ENCODE measurements around the gene LARGE2. TPM values are rescaled to one million over a fixed set of nuclear protein-coding genes. Genes with fewer than 3 reads are reported as not detected.
A peak's percentile ranks its signal among the peaks of the same experiment; 100 is the strongest.

The LARGE2 gene
- total RNA-seq, 4 donors from 2014 or later = 2.5 TPM; not detected in 3

DNA sequence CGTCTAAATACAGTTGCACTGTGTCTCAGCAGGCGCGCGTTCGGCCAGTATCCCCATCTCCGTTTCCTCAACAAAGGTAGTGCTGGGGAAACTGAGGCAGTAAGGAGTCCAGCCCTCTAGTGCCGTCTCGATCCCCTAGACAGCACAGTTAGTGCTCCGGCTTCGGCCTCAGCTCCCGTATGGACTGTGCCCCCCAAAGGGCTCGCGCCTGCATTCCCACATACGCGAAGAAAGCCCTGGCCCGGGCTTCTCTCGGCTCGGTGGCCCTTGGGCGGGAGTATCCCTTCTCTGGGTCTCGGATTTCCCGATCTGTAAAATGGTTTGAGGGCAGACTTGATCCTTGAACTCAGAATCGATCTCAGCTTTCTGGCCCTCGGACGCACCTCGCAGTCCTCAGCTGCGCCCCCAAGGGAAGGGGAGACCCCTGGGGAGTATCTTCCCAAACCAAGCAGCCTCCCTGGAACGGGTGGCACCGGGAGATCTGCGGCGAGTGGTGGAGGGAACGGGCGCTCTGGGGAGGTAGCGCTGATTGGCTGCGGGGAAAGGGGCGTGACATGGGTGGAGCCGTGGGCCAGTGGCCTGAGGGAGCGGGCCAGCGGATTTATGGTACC, 4.0 kb upstream of the LARGE2 start:
- Histone ChIP-seq H3K9me3 (no peaks in the 10 kb centered on the region), H3K4me3 (peak overlapping the region; percentile 85 to 89), H3K27me3 (peaks cover 26% of the 10 kb centered on the region), H3K4me1 (peaks cover 0 to 53% (median 25%) of the 10 kb centered on the region in 3 donors), H3K36me3 (peaks cover 0 to 27% of the 10 kb centered on the region in 2 donors), H3K27ac (peak overlapping the region; percentile 83 to 93 (median 90))
- TF ChIP-seq POLR2A (IDR thresholded peaks at IDR 0.05) (peak; percentile 61 to 64), POLR2AphosphoS5 (IDR thresholded peaks at IDR 0.05) (peak; percentile 65)
- TF ChIP-seq, protein P1, sequence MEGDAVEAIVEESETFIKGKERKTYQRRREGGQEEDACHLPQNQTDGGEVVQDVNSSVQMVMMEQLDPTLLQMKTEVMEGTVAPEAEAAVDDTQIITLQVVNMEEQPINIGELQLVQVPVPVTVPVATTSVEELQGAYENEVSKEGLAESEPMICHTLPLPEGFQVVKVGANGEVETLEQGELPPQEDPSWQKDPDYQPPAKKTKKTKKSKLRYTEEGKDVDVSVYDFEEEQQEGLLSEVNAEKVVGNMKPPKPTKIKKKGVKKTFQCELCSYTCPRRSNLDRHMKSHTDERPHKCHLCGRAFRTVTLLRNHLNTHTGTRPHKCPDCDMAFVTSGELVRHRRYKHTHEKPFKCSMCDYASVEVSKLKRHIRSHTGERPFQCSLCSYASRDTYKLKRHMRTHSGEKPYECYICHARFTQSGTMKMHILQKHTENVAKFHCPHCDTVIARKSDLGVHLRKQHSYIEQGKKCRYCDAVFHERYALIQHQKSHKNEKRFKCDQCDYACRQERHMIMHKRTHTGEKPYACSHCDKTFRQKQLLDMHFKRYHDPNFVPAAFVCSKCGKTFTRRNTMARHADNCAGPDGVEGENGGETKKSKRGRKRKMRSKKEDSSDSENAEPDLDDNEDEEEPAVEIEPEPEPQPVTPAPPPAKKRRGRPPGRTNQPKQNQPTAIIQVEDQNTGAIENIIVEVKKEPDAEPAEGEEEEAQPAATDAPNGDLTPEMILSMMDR (IDR thresholded peaks at IDR 0.05) = no peak
- peak; percentile 81 for ATAC-seq
- WGBS, 2 donors (ENCODE audit: low coverage in 1 of 2) = 0 to 6% methylated on average over 3 to 4 of the region's 38 CpGs

DNA sequence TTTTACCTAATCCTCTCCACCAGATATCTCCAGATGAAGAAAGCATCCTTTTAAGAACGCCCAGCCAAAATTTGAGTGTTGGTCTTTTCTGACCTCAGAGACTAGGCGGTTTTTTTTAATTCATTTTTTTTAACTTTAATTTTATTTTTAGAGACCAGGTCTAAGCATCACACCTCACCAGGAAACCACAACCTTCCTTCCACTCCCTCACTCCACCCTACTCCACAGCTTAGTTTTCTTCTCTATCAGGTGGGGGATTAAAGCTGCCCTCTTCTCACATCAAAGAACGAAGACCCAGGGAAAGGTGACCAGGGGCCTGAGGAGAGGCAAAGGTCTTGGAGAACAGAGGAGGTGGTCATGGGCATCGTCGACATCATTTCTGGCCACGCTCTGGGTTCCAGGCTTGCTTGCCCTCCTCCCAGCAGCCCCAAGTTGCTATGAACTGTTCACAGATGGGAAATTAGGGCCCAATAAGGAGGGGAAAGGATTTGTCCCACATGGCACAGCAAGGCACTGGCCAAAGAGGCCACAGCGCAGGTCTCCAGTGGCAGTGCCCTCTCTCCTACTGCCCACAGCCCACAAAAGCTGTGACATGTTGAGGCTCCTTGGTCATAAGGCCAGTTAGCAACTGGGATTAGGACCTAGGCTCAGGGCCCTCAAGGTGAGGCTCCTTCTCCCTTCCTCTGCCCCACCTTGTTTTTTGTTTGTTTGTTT, 3.3 kb upstream of the LARGE2 start:
- Histone ChIP-seq H3K36me3 (peaks cover 0 to 20% of the 10 kb centered on the region in 2 donors), H3K4me1 (peaks cover 0 to 54% (median 25%) of the 10 kb centered on the region in 3 donors), H3K27ac (peak overlapping the region in 3 of 4 donors; percentile 89 to 93 (median 92)), H3K4me3 (peak overlapping the region in 1 of 2 donors; percentile 85), H3K9me3 (no peaks in the 10 kb centered on the region), H3K27me3 (peaks cover 30% of the 10 kb centered on the region)
- TF ChIP-seq, protein P1 (IDR thresholded peaks at IDR 0.05) = no peak
- no peak for TF ChIP-seq POLR2A (IDR thresholded peaks at IDR 0.05)
- no peak for TF ChIP-seq POLR2AphosphoS5 (IDR thresholded peaks at IDR 0.05)
- no peak for TF ChIP-seq EP300 (IDR thresholded peaks at IDR 0.05)
- ATAC-seq = no peak
- WGBS, 2 donors (ENCODE audit: low coverage in 1 of 2) = 36 to 100% methylated on average over 1 to 3 of the region's 7 CpGs

DNA sequence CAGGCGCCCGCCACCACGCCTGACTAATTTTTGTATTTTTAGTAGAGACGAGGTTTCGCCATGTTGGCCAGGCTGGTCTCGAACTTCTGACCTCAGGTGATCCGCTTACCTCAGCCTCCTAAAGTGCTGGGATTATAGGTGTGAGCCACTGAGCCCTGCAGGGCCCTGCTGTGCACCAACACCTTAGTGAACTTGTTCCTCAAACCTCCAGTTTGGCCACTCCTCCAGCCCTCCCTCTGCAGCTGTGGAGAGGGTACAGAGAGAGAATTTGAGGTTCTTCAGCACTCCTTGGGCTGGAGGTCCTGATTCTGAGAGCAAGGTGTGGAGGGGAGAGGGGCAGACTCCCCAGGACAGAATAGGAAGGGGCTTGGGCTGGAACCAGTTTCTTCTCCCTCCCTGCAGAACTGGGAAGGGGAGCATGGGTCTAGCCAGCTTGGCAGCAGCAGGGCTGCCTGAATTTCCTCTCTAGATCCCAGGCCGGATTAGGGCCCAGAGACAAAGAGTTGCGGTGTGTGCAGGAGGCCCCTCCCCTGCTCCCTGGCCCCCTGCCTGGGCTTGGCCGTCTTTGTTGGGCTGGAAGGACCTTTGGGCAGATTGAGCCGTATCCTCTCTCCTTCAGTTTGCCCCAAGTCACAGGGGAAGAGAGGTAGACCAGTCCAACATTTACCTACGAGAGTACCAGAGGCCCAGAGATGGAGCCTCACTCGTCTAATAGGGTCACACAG, 2.5 kb upstream of the LARGE2 start:
- Histone ChIP-seq H3K4me3 (no peak overlapping the region), H3K27me3 (peaks cover 38% of the 10 kb centered on the region), H3K4me1 (peaks cover 0 to 54% (median 25%) of the 10 kb centered on the region in 3 donors), H3K9me3 (no peaks in the 10 kb centered on the region), H3K36me3 (peaks cover 0 to 12% of the 10 kb centered on the region in 2 donors), H3K27ac (no peak overlapping the region)
- no peak for TF ChIP-seq POLR2AphosphoS5 (IDR thresholded peaks at IDR 0.05)
- no peak for TF ChIP-seq EP300 (IDR thresholded peaks at IDR 0.05)
- no peak for ATAC-seq
- 83 to 100% methylated on average over 3 to 8 of the region's 13 CpGs for WGBS, 2 donors (ENCODE audit: low coverage in 1 of 2)

DNA sequence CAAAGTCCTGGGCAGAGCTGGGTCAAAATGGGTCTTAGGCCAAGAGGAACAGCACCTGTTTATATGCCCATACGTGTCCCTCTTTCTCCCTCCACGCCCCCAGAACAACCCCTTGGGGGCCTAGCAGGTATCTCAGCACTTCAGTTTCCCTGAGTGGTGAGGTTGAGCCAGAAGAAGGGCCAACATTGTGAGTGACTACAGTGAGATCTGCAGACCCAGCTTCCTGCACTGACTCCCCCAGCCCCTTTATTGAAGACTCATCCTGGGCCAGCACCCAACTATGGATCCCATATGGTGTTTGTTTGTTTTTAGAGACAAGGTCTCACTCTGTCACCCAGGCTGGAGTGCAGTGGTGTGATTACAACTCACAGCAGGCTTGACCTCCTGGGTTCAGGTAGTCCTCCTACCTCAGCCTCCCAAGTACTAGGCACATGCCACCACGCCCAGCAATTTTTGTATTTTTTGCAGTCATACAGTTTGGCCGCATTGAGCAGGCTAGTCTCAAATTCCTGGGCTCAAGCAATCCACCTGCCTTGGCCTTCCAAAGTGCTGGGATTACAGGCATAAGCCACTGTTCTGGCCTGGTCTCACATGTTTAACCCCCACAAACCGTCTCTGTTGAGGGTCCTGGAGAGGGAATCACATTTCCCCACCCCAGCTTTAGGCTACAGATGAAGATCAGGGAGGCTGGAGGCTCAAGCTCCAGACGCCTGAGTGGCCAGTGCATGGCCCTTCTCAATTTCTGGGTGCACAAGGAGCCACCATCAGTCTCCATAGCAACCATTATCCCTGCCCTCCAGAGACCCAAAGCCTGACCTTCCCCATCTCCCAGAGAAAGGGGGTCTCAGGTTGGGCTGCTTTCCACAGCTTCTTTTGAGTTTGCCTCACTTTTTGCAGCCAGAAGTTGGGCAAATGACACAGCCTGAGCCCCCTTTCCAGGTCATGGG, 1.7 kb upstream of the LARGE2 start:
- TF ChIP-seq EP300 (IDR thresholded peaks at IDR 0.05) = no peak
- WGBS, 2 donors (ENCODE audit: low coverage in 1 of 2) = 94 to 100% methylated on average over 1 to 3 of the region's 6 CpGs
- ATAC-seq = no peak

DNA sequence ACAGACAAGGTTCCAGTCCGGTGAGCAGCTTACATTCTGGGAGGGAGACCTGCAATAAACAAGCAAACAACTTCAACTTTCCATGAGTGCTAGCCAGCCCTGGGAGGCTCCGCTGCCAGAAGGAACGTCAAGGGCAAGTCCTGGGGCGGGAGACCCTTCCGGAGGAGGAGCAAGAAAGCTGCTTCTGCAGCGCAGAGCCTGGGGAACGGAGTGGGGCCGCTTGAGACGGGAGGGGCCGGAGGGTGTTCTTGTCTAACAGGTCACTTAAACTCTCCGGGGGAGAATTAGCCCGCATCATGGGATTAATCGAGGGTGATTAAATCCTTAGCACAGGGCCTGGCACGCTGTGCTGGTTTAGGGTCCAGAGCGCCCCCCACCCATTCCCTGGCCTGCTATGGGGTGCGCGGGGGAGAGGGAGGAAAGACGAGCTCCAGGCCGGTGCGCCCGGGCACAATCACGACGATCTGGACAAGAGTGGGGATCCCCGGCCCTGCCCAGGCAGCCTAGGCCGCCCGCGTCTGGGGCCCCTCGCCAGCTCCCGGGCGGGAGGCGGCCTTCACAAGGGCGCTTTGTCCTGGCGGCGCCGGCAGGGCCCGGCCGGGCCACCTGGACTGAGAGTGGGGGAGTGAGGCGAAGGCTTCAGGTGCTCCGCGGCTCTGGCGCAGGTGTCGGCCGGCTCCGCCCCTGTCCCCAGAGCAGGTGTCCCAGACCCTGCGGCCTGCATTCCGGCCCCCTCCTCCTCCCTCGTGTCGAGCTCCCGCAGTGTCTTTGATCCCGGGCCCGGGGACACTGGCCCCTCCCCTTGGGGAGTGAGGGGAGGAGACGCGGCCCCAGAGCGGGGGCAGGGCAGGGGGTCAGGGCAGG, 663 bp upstream of the LARGE2 start:
- 63 to 69% methylated on average over 3 to 9 of the region's 54 CpGs for WGBS, 2 donors (ENCODE audit: low coverage in 1 of 2)
- no peak for ATAC-seq
- Histone ChIP-seq H3K27ac (no peak overlapping the region), H3K36me3 (no peaks in the 10 kb centered on the region), H3K27me3 (peaks cover 57% of the 10 kb centered on the region), H3K4me1 (peaks cover 0 to 36% (median 18%) of the 10 kb centered on the region in 3 donors), H3K4me3 (peak overlapping the region in 1 of 2 donors; percentile 44), H3K9me3 (no peaks in the 10 kb centered on the region)
- no peak for TF ChIP-seq POLR2A (IDR thresholded peaks at IDR 0.05)
- no peak for TF ChIP-seq POLR2AphosphoS5 (IDR thresholded peaks at IDR 0.05)
- TF ChIP-seq EP300 (IDR thresholded peaks at IDR 0.05) = no peak
- TF ChIP-seq, protein P1 (IDR thresholded peaks at IDR 0.05) = no peak

More for the DNA sequence above, 1.7 kb upstream of the LARGE2 start:
- H3K27me3 ChIP-seq = peaks cover 47% of the 10 kb centered on the region
- no peaks in the 10 kb centered on the region for H3K9me3 ChIP-seq
- no peak overlapping the region for H3K27ac ChIP-seq
- peaks cover 0 to 46% (median 25%) of the 10 kb centered on the region in 3 donors for H3K4me1 ChIP-seq
- peaks cover 0 to 3% of the 10 kb centered on the region in 2 donors for H3K36me3 ChIP-seq
- no peak overlapping the region for H3K4me3 ChIP-seq

Data from gastroesophageal sphincter (tissue), 4 donors.